ENCODE results near the gene SLC6A18.
"Not testable (repeated sequence)": the region's sequence is repeated elsewhere in the genome, so short reads cannot be mapped to it uniquely, and the experiment has no call there.

The SLC6A18 gene

DNA sequence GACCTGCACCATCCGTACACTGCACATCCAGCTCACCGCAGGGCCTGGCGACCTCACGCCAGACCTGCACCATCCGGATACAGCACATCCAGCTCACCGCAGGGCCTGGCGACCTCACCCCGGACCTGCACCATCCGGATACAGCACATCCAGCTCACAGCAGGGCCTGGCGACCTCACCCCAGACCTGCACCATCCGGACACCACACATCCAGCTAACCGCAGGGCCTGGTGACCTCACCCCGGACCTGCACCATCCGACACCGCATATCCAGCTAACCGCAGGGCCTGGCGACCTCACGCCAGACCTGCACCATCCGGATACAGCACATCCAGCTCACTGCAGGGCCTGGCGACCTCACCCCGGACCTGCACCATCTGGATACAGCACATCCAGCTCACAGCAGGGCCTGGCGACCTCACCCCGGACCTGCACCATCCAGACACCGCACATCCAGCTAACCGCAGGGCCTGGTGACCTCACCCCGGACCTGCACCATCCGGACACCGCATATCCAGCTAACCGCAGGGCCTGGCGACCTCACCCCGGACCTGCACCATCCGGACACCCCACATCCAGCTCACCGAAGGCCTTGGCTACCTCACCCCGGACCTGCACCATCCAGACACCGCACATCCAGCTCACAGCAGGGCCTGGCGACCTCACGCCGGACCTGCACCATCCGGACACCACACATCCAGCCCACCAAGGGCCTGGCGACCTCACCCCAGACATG, 58.0 kb downstream of the SLC6A18 start:
- H3K27ac Mint-ChIP-seq, H3K36me3 Mint-ChIP-seq, ATAC-seq: not testable (repeated sequence)

GRCh38 chr5:1283729-1284041, 58.5 kb downstream of the SLC6A18 start:
- not testable (repeated sequence) for ATAC-seq; H3K4me1 Mint-ChIP-seq; H3K9me3 Mint-ChIP-seq; H3K4me3 Mint-ChIP-seq; DNase-seq (ENCODE audit: low spot score in 2 of 2); H3K36me3 Mint-ChIP-seq; H3K27ac Mint-ChIP-seq

More for the DNA sequence above, 58.0 kb downstream of the SLC6A18 start:
- DNase-seq (ENCODE audit: low spot score in 2 of 2); H3K9me3 Mint-ChIP-seq; H3K4me1 Mint-ChIP-seq; H3K4me3 Mint-ChIP-seq: not testable (repeated sequence)

DNA sequence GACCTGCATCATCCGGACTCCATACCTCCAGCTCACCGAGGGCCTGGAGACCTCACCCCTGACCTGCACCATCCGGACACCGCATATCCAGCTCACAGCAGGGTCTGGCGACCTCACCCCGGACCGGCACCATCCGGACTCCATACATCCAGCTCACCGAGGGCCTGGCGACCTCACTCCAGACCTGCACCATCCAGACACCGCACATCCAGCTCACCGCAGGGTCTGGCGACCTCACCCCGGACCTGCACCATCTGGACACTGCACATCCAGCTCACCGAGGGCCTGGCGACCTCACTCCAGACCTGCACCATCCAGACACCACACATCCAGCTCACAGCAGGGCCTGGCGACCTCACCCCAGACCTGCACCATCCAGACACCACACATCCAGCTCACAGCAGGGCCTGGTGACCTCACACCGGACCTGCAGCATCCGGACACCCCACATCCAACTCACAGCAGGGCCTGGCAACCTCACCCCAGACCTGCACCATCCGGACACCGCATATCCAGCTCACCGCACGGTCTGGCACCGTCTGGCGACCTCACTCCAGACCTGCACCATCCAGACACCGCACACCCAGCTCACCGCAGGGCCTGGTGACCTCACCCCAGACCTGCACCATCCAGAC, 59.3 kb downstream of the SLC6A18 start:
- not testable (repeated sequence) for H3K4me3 Mint-ChIP-seq; H3K27ac Mint-ChIP-seq; H3K4me1 Mint-ChIP-seq; H3K9me3 Mint-ChIP-seq; DNase-seq (ENCODE audit: low spot score in 2 of 2); H3K36me3 Mint-ChIP-seq; ATAC-seq

DNA sequence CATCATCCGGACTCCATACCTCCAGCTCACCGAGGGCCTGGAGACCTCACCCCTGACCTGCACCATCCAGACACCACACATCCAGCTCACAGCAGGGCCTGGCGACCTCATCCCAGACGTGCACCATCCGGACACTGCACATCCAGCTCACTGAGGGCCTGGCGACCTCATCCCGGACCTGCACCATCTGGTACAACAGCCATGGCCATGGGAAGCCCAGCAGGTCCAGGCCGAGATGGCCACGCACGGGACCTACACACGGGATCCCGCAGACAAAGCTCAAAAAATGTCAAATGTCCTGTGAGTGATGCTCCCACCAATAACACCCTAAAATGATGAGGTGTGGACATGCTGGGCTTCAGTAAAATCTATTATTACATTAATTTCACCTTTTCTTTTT, 60.0 kb downstream of the SLC6A18 start:
- H3K4me3 Mint-ChIP-seq: no peak overlapping the region
- DNase-seq (ENCODE audit: low spot score in 2 of 2) (no peak), ATAC-seq (no peak)
- no peak overlapping the region for H3K27ac Mint-ChIP-seq
- peaks cover 6% of the 10 kb centered on the region for H3K36me3 Mint-ChIP-seq
- H3K4me1 Mint-ChIP-seq: peaks cover 5% of the 10 kb centered on the region
- H3K9me3 Mint-ChIP-seq: peaks cover 5% of the 10 kb centered on the region

- H3K9me3 Mint-ChIP-seq: peaks cover 5% of the 10 kb centered on the region
- ATAC-seq (no peak), DNase-seq (ENCODE audit: low spot score in 2 of 2) (no peak)
- peaks cover 6% of the 10 kb centered on the region for H3K36me3 Mint-ChIP-seq
- no peak overlapping the region for H3K4me3 Mint-ChIP-seq
- no peak overlapping the region for H3K27ac Mint-ChIP-seq
- H3K4me1 Mint-ChIP-seq: peaks cover 5% of the 10 kb centered on the region
These were observed 60.7 kb downstream of the SLC6A18 start for GRCh38 chr5:1285883-1286291.

DNA sequence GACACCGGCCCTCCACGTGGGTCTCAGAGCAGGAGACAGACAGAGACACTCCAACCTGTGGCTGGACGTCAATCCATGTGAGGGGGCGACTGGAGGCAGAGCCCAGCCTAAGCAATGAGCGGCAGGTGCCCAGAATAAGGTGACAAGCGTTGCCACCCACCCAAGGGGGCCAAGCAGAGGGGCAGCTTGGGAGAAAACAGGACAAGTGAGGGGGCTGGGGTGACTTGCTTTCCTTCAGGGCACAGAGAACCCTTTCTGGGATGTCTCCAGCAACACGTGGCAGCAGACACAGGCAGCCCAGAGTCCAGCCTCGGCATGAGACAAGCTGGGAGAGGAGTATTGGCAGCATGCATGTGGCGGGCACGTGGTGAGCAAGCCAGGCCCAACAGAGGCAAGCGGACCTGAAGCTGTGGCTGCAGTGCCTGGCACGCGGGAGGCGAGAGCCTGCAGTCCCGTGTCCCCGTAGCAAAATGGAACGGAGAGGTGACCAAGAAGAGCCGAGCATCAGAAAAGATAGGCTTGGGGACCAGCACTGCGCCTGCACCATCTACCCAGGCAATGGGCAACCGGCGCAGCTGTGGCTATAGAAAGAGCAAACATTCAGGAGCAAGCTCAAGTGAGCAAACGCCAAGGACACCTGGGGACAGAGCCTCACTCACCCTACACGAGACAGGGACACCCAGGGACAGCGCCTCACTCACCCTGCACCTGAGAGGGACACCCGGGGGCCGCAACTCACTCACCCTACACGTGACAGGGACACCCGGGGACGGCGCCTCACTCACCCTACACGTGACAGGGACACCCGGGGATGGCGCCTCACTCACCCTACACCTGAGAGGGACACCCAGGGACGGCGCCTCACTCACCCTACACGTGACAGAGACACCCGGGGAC, 63.5 kb downstream of the SLC6A18 start:
- DNase-seq (ENCODE audit: low spot score in 2 of 2) (no peak), ATAC-seq (no peak)
- Mint-ChIP-seq H3K4me3 (no peak overlapping the region), H3K36me3 (peaks cover 6% of the 10 kb centered on the region), H3K4me1 (peaks cover 5% of the 10 kb centered on the region), H3K9me3 (peaks cover 5% of the 10 kb centered on the region), H3K27ac (no peak overlapping the region)

- DNase-seq (ENCODE audit: low spot score in 2 of 2); H3K9me3 Mint-ChIP-seq; H3K4me1 Mint-ChIP-seq; ATAC-seq; H3K4me3 Mint-ChIP-seq; H3K36me3 Mint-ChIP-seq; H3K27ac Mint-ChIP-seq: not testable (repeated sequence)
These were observed 64.4 kb downstream of the SLC6A18 start for GRCh38 chr5:1289559-1289958.

DNA sequence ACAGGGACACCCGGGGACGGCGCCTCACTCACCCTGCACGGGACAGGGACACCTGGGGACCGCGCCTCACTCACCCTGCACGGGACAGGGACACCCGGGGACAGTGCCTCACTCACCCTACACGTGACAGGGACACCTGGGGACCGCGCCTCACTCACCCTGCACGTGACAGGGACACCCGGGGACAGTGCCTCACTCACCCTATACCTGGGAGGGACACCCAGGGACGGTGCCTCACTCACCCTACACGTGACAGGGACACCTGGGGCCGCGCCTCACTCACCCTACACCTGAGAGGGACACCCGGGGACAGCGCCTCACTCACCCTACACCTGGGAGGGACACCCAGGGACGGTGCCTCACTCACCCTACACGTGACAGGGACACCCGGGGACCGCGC, 65.8 kb downstream of the SLC6A18 start:
- H3K36me3 Mint-ChIP-seq; ATAC-seq; DNase-seq (ENCODE audit: low spot score in 2 of 2); H3K9me3 Mint-ChIP-seq; H3K27ac Mint-ChIP-seq; H3K4me3 Mint-ChIP-seq; H3K4me1 Mint-ChIP-seq: not testable (repeated sequence)

GRCh38 chr5:1291611-1292080, 66.5 kb downstream of the SLC6A18 start:
- H3K36me3 Mint-ChIP-seq: no peaks in the 10 kb centered on the region
- no peak overlapping the region for H3K4me3 Mint-ChIP-seq
- peaks cover 5% of the 10 kb centered on the region for H3K4me1 Mint-ChIP-seq
- DNase-seq (ENCODE audit: low spot score in 2 of 2) (no peak), ATAC-seq (no peak)
- no peak overlapping the region for H3K27ac Mint-ChIP-seq
- H3K9me3 Mint-ChIP-seq: peaks cover 5% of the 10 kb centered on the region

- H3K27ac Mint-ChIP-seq: no peak overlapping the region
- H3K4me3 Mint-ChIP-seq: no peak overlapping the region
- ATAC-seq (no peak), DNase-seq (ENCODE audit: low spot score in 2 of 2) (no peak)
- peaks cover 5% of the 10 kb centered on the region for H3K4me1 Mint-ChIP-seq
- peaks cover 5% of the 10 kb centered on the region for H3K9me3 Mint-ChIP-seq
- H3K36me3 Mint-ChIP-seq: no peaks in the 10 kb centered on the region
These were observed 67.0 kb downstream of the SLC6A18 start for GRCh38 chr5:1292139-1292538.

DNA sequence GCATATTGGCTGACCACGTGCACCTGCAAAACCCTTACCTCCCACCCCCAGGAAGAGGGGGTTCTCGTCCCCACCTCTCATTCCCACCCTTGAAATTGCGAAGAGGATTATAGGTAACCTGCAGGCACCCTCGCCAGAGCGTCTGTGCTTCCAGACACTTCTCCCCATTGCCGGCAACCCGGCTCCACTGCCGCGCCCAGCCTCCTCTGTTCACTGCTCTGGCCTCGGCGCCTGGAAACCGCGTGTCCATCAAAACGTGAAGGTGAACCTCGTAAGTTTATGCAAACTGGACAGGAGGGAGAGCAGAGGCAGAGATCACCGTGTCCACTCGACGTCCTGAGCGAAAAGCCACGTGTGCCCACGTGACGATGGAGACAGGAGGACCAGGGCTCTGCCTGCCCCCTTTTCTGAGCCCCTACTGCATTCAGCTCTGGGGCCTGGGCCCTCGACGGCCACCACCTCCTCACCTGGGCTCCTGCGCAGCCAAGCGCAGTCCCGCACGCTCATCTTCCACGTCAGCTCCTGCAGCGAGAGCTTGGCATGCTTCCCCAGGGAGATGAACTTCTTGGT, 67.8 kb downstream of the SLC6A18 start:
- DNase-seq (ENCODE audit: low spot score in 2 of 2) (no peak), ATAC-seq (no peak)
- Mint-ChIP-seq H3K36me3 (no peaks in the 10 kb centered on the region), H3K4me3 (no peak overlapping the region), H3K4me1 (peaks cover 5% of the 10 kb centered on the region), H3K27ac (no peak overlapping the region), H3K9me3 (peaks cover 5% of the 10 kb centered on the region)

- ATAC-seq: no peak
- no peak overlapping the region for H3K27ac Mint-ChIP-seq
- H3K4me1 Mint-ChIP-seq: peaks cover 2% of the 10 kb centered on the region
- no peaks in the 10 kb centered on the region for H3K9me3 Mint-ChIP-seq
- H3K36me3 Mint-ChIP-seq: no peaks in the 10 kb centered on the region
- no peak for DNase-seq (ENCODE audit: low spot score in 2 of 2)
- H3K4me3 Mint-ChIP-seq: peak overlapping the region; percentile 37
These were observed 68.4 kb downstream of the SLC6A18 start for GRCh38 chr5:1293416-1294205.

- Mint-ChIP-seq H3K36me3 (peaks cover 6% of the 10 kb centered on the region), H3K27ac (no peak overlapping the region), H3K9me3 (no peaks in the 10 kb centered on the region), H3K4me3 (no peak overlapping the region), H3K4me1 (no peaks in the 10 kb centered on the region)
- ATAC-seq: peak; percentile 37
- no peak for DNase-seq (ENCODE audit: low spot score in 2 of 2)
These were observed 69.1 kb downstream of the SLC6A18 start for GRCh38 chr5:1294206-1294834.

GRCh38 chr5:1294835-1295649, 69.9 kb downstream of the SLC6A18 start, which contains the start of gene TERT:
Gene TERT, minus strand, starts transcription at chr5:1295068. Its CDS starts 79 bp downstream, at chr5:1294989.
- peak within 1 kb of the TSS; percentile 37 for H3K4me3 Mint-ChIP-seq
- H3K9me3 Mint-ChIP-seq: no peaks in the 10 kb centered on the region
- H3K27ac Mint-ChIP-seq: no peak within 1 kb of the TSS
- ATAC-seq: peak; percentile 56
- no peaks in the 10 kb centered on the region for H3K4me1 Mint-ChIP-seq
- peaks cover 6% of the 10 kb centered on the region for H3K36me3 Mint-ChIP-seq
- DNase-seq (ENCODE audit: low spot score in 2 of 2): no peak
